ENCODE results near the gene LSAMP. TPM values are rescaled to one million over a fixed set of nuclear protein-coding genes. Genes with fewer than 3 reads are reported as not detected.

LSAMP gene
- total RNA-seq, 6 donors from 2014 or later: 7.1 to 28.1 (median 13.4) TPM

GRCh38 chr3:116052602-116053001, 392.7 kb downstream of the LSAMP start:
- WGBS, 2 donors: 82 to 91% methylated on average over 3 of the region's 3 CpGs
- TF ChIP-seq POLR2A (IDR thresholded peaks at IDR 0.05) (no peak), CTCF (IDR thresholded peaks at IDR 0.05) (no peak), POLR2AphosphoS5 (IDR thresholded peaks at IDR 0.05) (no peak), EP300 (IDR thresholded peaks at IDR 0.05) (no peak)
- H3K27me3 ChIP-seq: no peaks in the 10 kb centered on the region

GRCh38 chr3:116051586-116051985, 393.7 kb downstream of the LSAMP start:
- Histone ChIP-seq H3K4me3 (no peak overlapping the region), H3K9me3 (no peaks in the 10 kb centered on the region), H3K36me3 (no peaks in the 10 kb centered on the region), H3K27ac (no peak overlapping the region), H3K27me3 (no peaks in the 10 kb centered on the region), H3K4me1 (no peaks in the 10 kb centered on the region)
- ATAC-seq (ENCODE audit: low FRiP score in 2 of 2) (no peak), DNase-seq (no peak)
- TF ChIP-seq EP300 (IDR thresholded peaks at IDR 0.05) (no peak), POLR2A (IDR thresholded peaks at IDR 0.05) (no peak), CTCF (IDR thresholded peaks at IDR 0.05) (no peak), POLR2AphosphoS5 (IDR thresholded peaks at IDR 0.05) (no peak)
- 95 to 98% methylated on average over 3 of the region's 3 CpGs for WGBS, 2 donors

More at GRCh38 chr3:116052602-116053001, 392.7 kb downstream of the LSAMP start:
- no peaks in the 10 kb centered on the region for H3K4me1 ChIP-seq
- no peaks in the 10 kb centered on the region for H3K36me3 ChIP-seq
- ATAC-seq (ENCODE audit: low FRiP score in 2 of 2): no peak
- no peak for DNase-seq
- no peaks in the 10 kb centered on the region for H3K9me3 ChIP-seq
- no peak overlapping the region for H3K4me3 ChIP-seq
- no peak overlapping the region for H3K27ac ChIP-seq

- no peaks in the 10 kb centered on the region for H3K27me3 ChIP-seq
- H3K9me3 ChIP-seq: no peaks in the 10 kb centered on the region
- DNase-seq (no peak), ATAC-seq (ENCODE audit: low FRiP score in 2 of 2) (no peak)
- H3K36me3 ChIP-seq: no peaks in the 10 kb centered on the region
- no peak overlapping the region for H3K4me3 ChIP-seq
- no peak for TF ChIP-seq CTCF (IDR thresholded peaks at IDR 0.05)
- TF ChIP-seq POLR2A (IDR thresholded peaks at IDR 0.05): no peak
- TF ChIP-seq POLR2AphosphoS5 (IDR thresholded peaks at IDR 0.05): no peak
- no peak for TF ChIP-seq EP300 (IDR thresholded peaks at IDR 0.05)
- WGBS, 2 donors: 76 to 88% methylated on average over 4 of the region's 4 CpGs
- no peaks in the 10 kb centered on the region for H3K4me1 ChIP-seq
- H3K27ac ChIP-seq: no peak overlapping the region
These were observed 394.2 kb downstream of the LSAMP start for GRCh38 chr3:116051040-116051439.

GRCh38 chr3:116050311-116050915, 394.9 kb downstream of the LSAMP start:
- DNase-seq: no peak
- 78 to 84% methylated on average over 2 of the region's 2 CpGs for WGBS, 2 donors
- Histone ChIP-seq H3K4me3 (no peak overlapping the region), H3K9me3 (no peaks in the 10 kb centered on the region), H3K27ac (no peak overlapping the region), H3K36me3 (no peaks in the 10 kb centered on the region), H3K4me1 (no peaks in the 10 kb centered on the region), H3K27me3 (no peaks in the 10 kb centered on the region)
- ATAC-seq (ENCODE audit: low FRiP score in 2 of 2): no peak
- TF ChIP-seq CTCF (IDR thresholded peaks at IDR 0.05) (no peak), EP300 (IDR thresholded peaks at IDR 0.05) (no peak), POLR2AphosphoS5 (IDR thresholded peaks at IDR 0.05) (no peak), POLR2A (IDR thresholded peaks at IDR 0.05) (no peak)

GRCh38 chr3:116048991-116049390, 396.3 kb downstream of the LSAMP start:
- ATAC-seq (ENCODE audit: low FRiP score in 2 of 2): no peak
- Histone ChIP-seq H3K4me3 (no peak overlapping the region), H3K27ac (no peak overlapping the region), H3K36me3 (no peaks in the 10 kb centered on the region), H3K4me1 (no peaks in the 10 kb centered on the region), H3K27me3 (no peaks in the 10 kb centered on the region), H3K9me3 (no peaks in the 10 kb centered on the region)
- no peak for DNase-seq
- TF ChIP-seq POLR2AphosphoS5 (IDR thresholded peaks at IDR 0.05) (no peak), CTCF (IDR thresholded peaks at IDR 0.05) (no peak)
